Endometrial microvascular endothelial cells (primary cell): ENCODE measurements around the gene WNK4. TPM values are rescaled to one million over a fixed set of nuclear protein-coding genes. Genes with fewer than 3 reads are reported as not detected.
"Not testable (repeated sequence)": the region's sequence is repeated elsewhere in the genome, so short reads cannot be mapped to it uniquely, and the experiment has no call there.

Source experiments
- in situ Hi-C: cut with HindIII; loops from 2 replicates; pipeline ENCODE4 v1.10.0; 2017; ENCODE audit warnings: low sequenced_read_pairs, low pct_unique_long_range_greater_than_20kb; ENCODE audit errors: inconsistent ontology term
- total RNA-seq: library from RNA; depleted of rRNA; stranded (reverse); fragments of >200 nt; gene quantifications from one replicate; pipeline ENCODE4 v1.2.3, GENCODE V29; 2015; ENCODE audit errors: inconsistent ontology term

Gene WNK4
- total RNA-seq, 1 donor from 2014 or later = 6.5 TPM

- in situ Hi-C loops = not testable (repeated sequence)
Observed at GRCh38 chr17:42768006-42768405, 12.4 kb upstream of the WNK4 start.

GRCh38 chr17:42769964-42770363 is 10.4 kb upstream of the WNK4 start:
- in situ Hi-C loops = not testable (repeated sequence)

GRCh38 chr17:42772945-42773289 is 7.5 kb upstream of the WNK4 start:
- in situ Hi-C loops = no loop called here

- in situ Hi-C loops = no loop called here
Observed at GRCh38 chr17:42773290-42774035, 6.9 kb upstream of the WNK4 start, which contains the start of gene VPS25. Gene VPS25 (plus strand): TSS chr17:42773449. CDS start chr17:42773476, 27 bp downstream.

- in situ Hi-C loops = no loop called here
Observed at GRCh38 chr17:42774066-42774745, 6.2 kb upstream of the WNK4 start.

- in situ Hi-C loops = no loop called here
Observed at GRCh38 chr17:42775534-42776098, 4.8 kb upstream of the WNK4 start.

GRCh38 chr17:42778570-42778969 is 1.8 kb upstream of the WNK4 start:
- in situ Hi-C loops = no loop called here

- in situ Hi-C loops = no loop called here
Observed at GRCh38 chr17:42779304-42779935, 990 bp upstream of the WNK4 start.

- in situ Hi-C loops = no loop called here
Observed at GRCh38 chr17:42780851-42781638, 635 bp downstream of the WNK4 start.

- in situ Hi-C loops = no loop called here
Observed at GRCh38 chr17:42781639-42782165, 1.3 kb downstream of the WNK4 start.

- in situ Hi-C loops = no loop called here
Observed at GRCh38 chr17:42782166-42783061, 2.0 kb downstream of the WNK4 start.

- in situ Hi-C loops = no loop called here
Observed at GRCh38 chr17:42783062-42783790, 2.8 kb downstream of the WNK4 start.

GRCh38 chr17:42783791-42784138 is 3.4 kb downstream of the WNK4 start:
- in situ Hi-C loops = no loop called here

GRCh38 chr17:42784409-42784808 is 4.0 kb downstream of the WNK4 start:
- in situ Hi-C loops = no loop called here

- in situ Hi-C loops = no loop called here
Observed at GRCh38 chr17:42784811-42785592, 4.6 kb downstream of the WNK4 start.

- in situ Hi-C loops = no loop called here
Observed at GRCh38 chr17:42787266-42787665, 6.9 kb downstream of the WNK4 start.

GRCh38 chr17:42791948-42792347 is 11.5 kb downstream of the WNK4 start:
- in situ Hi-C loops = no loop called here
